HCT116 (cell line): ENCODE results near the gene PDE1C. TPM values are rescaled to one million over a fixed set of nuclear protein-coding genes. Genes with fewer than 3 reads are reported as not detected.

Source experiments
- ATAC-seq: fragments of 200-7000 bp; cut with Tn5 transposase; 2 replicates; pipeline ENCODE4 v1.9.1; 2020; ENCODE audit warnings: mild to moderate bottlenecking, moderate library complexity
- BruUV-seq: library from RNA; stranded (reverse); fragments of 400-500 nt; replicated peaks from 2 replicates; lab custom pipeline; 2021; lab: Mats Ljungman, UMichigan
- CTCF ChIA-PET: fragments of 300-600 bp; sonication (Branson Sonifier 250); formaldehyde crosslinking; loops from one replicate; lab custom pipeline; 2021; ENCODE audit warnings: antibody characterized with exemption; lab: Charles Lee
- POLR2A ChIA-PET: fragments of 300-600, 350-600 bp; sonication (Branson Sonifier 250); formaldehyde crosslinking; loops from one replicate; lab custom pipeline; 2021; ENCODE audit warnings: antibody characterized with exemption; lab: Charles Lee
- RAD21 ChIA-PET, 2 experiments: fragments of 300-600 bp; sonication (Branson Sonifier 250); formaldehyde crosslinking; loops; one replicate each; lab custom pipeline; 2023; ENCODE audit warnings: low total read pairs in 2 of 2; ENCODE audit not compliant: uncharacterized antibody in 2 of 2, unreplicated experiment in 2 of 2, low non-redundant PET in 1 of 2; lab: Charles Lee
- DNase-seq: peaks from one replicate; pipeline ENCODE4 v3.0.0-alpha.2; 2010; ENCODE audit warnings: low read depth, low spot score
- H2AFZ ChIP-seq: fragments of 200-600 bp; shearing (Covaris generic), sonication (generic); 2 replicates; pipeline ENCODE4 v1.6.1; 2017; ENCODE audit warnings: low read depth, mixed run types, mixed read lengths, antibody characterized with exemption, low read length; ENCODE audit not compliant: poor library complexity, severe bottlenecking
- H3K27ac ChIP-seq: 2 replicates; pipeline ENCODE4 v1.5.1; 2012; ENCODE audit warnings: low read depth, low read length
- H3K27me3 ChIP-seq: fragments of 200-600 bp; sonication (generic); 2 replicates; pipeline ENCODE4 v1.6.1; 2016; ENCODE audit warnings: mixed run types, low read length, mixed read lengths; ENCODE audit not compliant: insufficient read depth
- H3K36me3 ChIP-seq, 2 experiments: fragments of 200-500 bp in 1 of 2; fragments of 200-600 bp in 1 of 2; sonication (Bioruptor generic) in 1 of 2; sonication (generic) in 1 of 2; 2 replicates each; pipeline versions ENCODE4 v1.5.1 to v1.6.1; 2014 to 2016; ENCODE audit warnings: low read length in 2 of 2, inconsistent platforms in 1 of 2, mixed read lengths in 1 of 2, mixed run types in 1 of 2; ENCODE audit not compliant: insufficient read depth in 2 of 2, control insufficient read depth in 1 of 2
- H3K4me1 ChIP-seq, 2 experiments: fragments of 200-600 bp in 1 of 2; sonication (generic) in 1 of 2; 2 replicates each; pipeline versions ENCODE4 v1.5.1 to v1.6.1; 2012 to 2017; ENCODE audit warnings: low read length in 2 of 2, inconsistent platforms in 1 of 2, mild to moderate bottlenecking in 1 of 2, mixed read lengths in 1 of 2, mixed run types in 1 of 2, moderate library complexity in 1 of 2; ENCODE audit not compliant: insufficient read depth in 2 of 2, control insufficient read depth in 1 of 2
- H3K4me2 ChIP-seq: fragments of 200-600 bp; sonication (generic); 2 replicates; pipeline ENCODE4 v1.6.1; 2017; ENCODE audit warnings: mixed run types, low read length, mixed read lengths
- H3K4me3 ChIP-seq, 2 experiments: fragments of 200-600 bp in 1 of 2; sonication (generic) in 1 of 2; replicated peaks in 1 of 2; 2 replicates each; pipeline ENCODE4 v1.5.1; 2011 to 2016; ENCODE audit warnings: low read length in 2 of 2, control low read depth in 1 of 2, low read depth in 1 of 2, mild to moderate bottlenecking in 1 of 2, mixed read lengths in 1 of 2, mixed run types in 1 of 2
- H3K79me2 ChIP-seq: fragments of 200-600 bp; sonication (generic); 2 replicates; pipeline ENCODE4 v1.6.1; 2017; ENCODE audit warnings: mild to moderate bottlenecking, mixed run types, low read length, moderate library complexity, mixed read lengths; ENCODE audit not compliant: insufficient read depth
- H3K9ac ChIP-seq: fragments of 200-600 bp; sonication (generic); 2 replicates; pipeline ENCODE4 v1.6.1; 2016; ENCODE audit warnings: low read length, mixed read lengths
- H3K9me2 ChIP-seq: fragments of 200-600 bp; sonication (generic), shearing (Covaris generic); 2 replicates; pipeline ENCODE4 v1.6.1; 2017; ENCODE audit warnings: mixed run types, mild to moderate bottlenecking, moderate library complexity; ENCODE audit not compliant: insufficient read depth
- H3K9me3 ChIP-seq, 2 experiments: fragments of 200-500 bp in 1 of 2; fragments of 200-600 bp in 1 of 2; sonication (Bioruptor generic) in 1 of 2; sonication (generic) in 1 of 2; 2 replicates each; pipeline ENCODE4 v1.6.1; 2014 to 2017; ENCODE audit warnings: low read length in 2 of 2, mixed read lengths in 2 of 2, inconsistent platforms in 1 of 2, low read depth in 1 of 2, mild to moderate bottlenecking in 1 of 2, mixed run types in 1 of 2, moderate library complexity in 1 of 2; ENCODE audit not compliant: control insufficient read depth in 1 of 2, insufficient read depth in 1 of 2
- H4K20me1 ChIP-seq: fragments of 200-600 bp; sonication (generic), shearing (Covaris generic); 2 replicates; pipeline ENCODE4 v1.6.1; 2017; ENCODE audit warnings: mixed run types, mild to moderate bottlenecking, moderate library complexity; ENCODE audit not compliant: insufficient read depth
- ATF3 ChIP-seq: IDR thresholded peaks from 2 replicates; pipeline ENCODE4 v1.6.1; 2012
- CTCF ChIP-seq, 3 experiments: fragments of 200-600 bp in 1 of 3; sonication (generic) in 1 of 3; IDR thresholded peaks in 2 of 3; conservative IDR thresholded peaks in 1 of 3; 2 replicates each; pipeline ENCODE4 v1.5.1; 2012 to 2017; ENCODE audit warnings: low read depth in 2 of 3, low read length in 2 of 3, antibody characterized with exemption in 1 of 3, borderline replicate concordance in 1 of 3, control low read depth in 1 of 3, mild to moderate bottlenecking in 1 of 3, mixed read lengths in 1 of 3, mixed run types in 1 of 3, moderate library complexity in 1 of 3; ENCODE audit not compliant: insufficient read depth in 1 of 3
- ELF1 ChIP-seq: IDR thresholded peaks from 2 replicates; pipeline ENCODE4 v1.6.1; 2012; ENCODE audit warnings: low read depth, borderline replicate concordance
- JUND ChIP-seq: IDR thresholded peaks from 2 replicates; pipeline ENCODE4 v1.6.1; 2012
- MAX ChIP-seq: IDR thresholded peaks from 2 replicates; pipeline ENCODE4 v1.6.1; 2012
- ZFX ChIP-seq: fragments of 450-650 bp; IDR thresholded peaks from 2 replicates; pipeline ENCODE4 v1.6.1; 2017
- intact Hi-C: fragments of 100-400 bp; cut with micrococcal nuclease; formaldehyde crosslinking; loops from 2 replicates; pipeline ENCODE4 v1.10.0; 2022
- total RNA-seq: library from RNA; stranded (reverse); gene quantifications from one replicate; pipeline ENCODE4 v1.2.1, GENCODE V29; 2021; ENCODE audit not compliant: unreplicated experiment

PDE1C gene
- total RNA-seq, 1 experiment from 2014 or later: 0.17 TPM

- ATAC-seq (no peak), DNase-seq (no peak)
- Histone ChIP-seq H2AFZ (no peak overlapping the region), H3K9ac (no peak overlapping the region), H3K79me2 (no peaks in the 10 kb centered on the region), H3K4me2 (no peak overlapping the region), H3K9me3 (no peaks in the 10 kb centered on the region), H3K36me3 (no peaks in the 10 kb centered on the region), H3K9me2 (no peaks in the 10 kb centered on the region), H4K20me1 (no peaks in the 10 kb centered on the region), H3K27me3 (no peaks in the 10 kb centered on the region), H3K4me3 (no peak overlapping the region), H3K4me1 (no peaks in the 10 kb centered on the region), H3K27ac (no peak overlapping the region)
- BruUV-seq: no TSS peak
- TF ChIP-seq CTCF (IDR thresholded peaks at IDR 0.05 in 2 of 3, conservative IDR thresholded peaks at IDR 0.05 in 1 of 3; ENCODE audit: borderline replicate concordance in 1 of 3, insufficient read depth in 1 of 3, low read depth in 2 of 3, low read length in 2 of 3): no peak
- no peak for TF ChIP-seq ELF1
- TF ChIP-seq ZFX: no peak
- TF ChIP-seq MAX: no peak
- ChIA-PET CTCF (no interaction called here), RAD21 (no interaction called here), POLR2A (no interaction called here)
- intact Hi-C loops: no loop called here
These were observed 131.1 kb downstream of the PDE1C start for GRCh38 chr7:31939076-31939475.

- no peaks in the 10 kb centered on the region for H3K27me3 ChIP-seq
- H3K4me2 ChIP-seq: no peak overlapping the region
- ATAC-seq: no peak
These were observed 131.6 kb downstream of the PDE1C start for GRCh38 chr7:31938650-31939049.

More at GRCh38 chr7:31938650-31939049, 131.6 kb downstream of the PDE1C start:
- TF ChIP-seq CTCF (IDR thresholded peaks at IDR 0.05 in 2 of 3, conservative IDR thresholded peaks at IDR 0.05 in 1 of 3; ENCODE audit: borderline replicate concordance in 1 of 3, insufficient read depth in 1 of 3, low read depth in 2 of 3, low read length in 2 of 3) (peak in 1 of 3 experiments; percentile 16; a peak in 1 of 6 replicates), JUND (no peak), ATF3 (no peak)
- CTCF ChIA-PET: no interaction called here
- Histone ChIP-seq H3K4me3 (no peak overlapping the region), H2AFZ (no peak overlapping the region), H4K20me1 (no peaks in the 10 kb centered on the region), H3K27ac (no peak overlapping the region), H3K79me2 (no peaks in the 10 kb centered on the region), H3K4me1 (no peaks in the 10 kb centered on the region), H3K9ac (no peak overlapping the region), H3K36me3 (no peaks in the 10 kb centered on the region), H3K9me3 (no peaks in the 10 kb centered on the region), H3K9me2 (no peaks in the 10 kb centered on the region)
- no peak for DNase-seq
- RAD21 ChIA-PET: no interaction called here
- POLR2A ChIA-PET: no interaction called here
- intact Hi-C loops: no loop called here
- BruUV-seq: no TSS peak
